ENCODE measurements around the gene TCEAL1. TPM values are rescaled to one million over a fixed set of nuclear protein-coding genes. Genes with fewer than 3 reads are reported as not detected.
"Not testable (repeated sequence)": the region's sequence is repeated elsewhere in the genome, so short reads cannot be mapped to it uniquely, and the experiment has no call there.

Gene TCEAL1
- total RNA-seq, 2 donors from 2014 or later, result 108 to 134 TPM

- H3K27me3 ChIP-seq (replicated peaks; ENCODE audit: insufficient read depth), result no peaks in the 10 kb centered on the region
- DNase-seq (ENCODE audit: low spot score) (no peak), ATAC-seq (ENCODE audit: insufficient number of reproducible peaks, low FRiP score, low read depth) (no peak)
- H3K27ac ChIP-seq, result peak overlapping the region; percentile 93 to 94
- peak overlapping the region; percentile 86 for H3K4me3 ChIP-seq
- peaks cover 0 to 11% of the 10 kb centered on the region in 2 donors for H3K4me1 ChIP-seq (ENCODE audit: control insufficient read depth in 1 of 2, low read depth in 2 of 2)
- no peaks in the 10 kb centered on the region for H3K9me3 ChIP-seq
- no peak for TF ChIP-seq CTCF (IDR thresholded peaks at IDR 0.05)
- no peaks in the 10 kb centered on the region for H3K36me3 ChIP-seq
Observed at GRCh38 chrX:103629318-103630170, 769 bp downstream of the TCEAL1 start.

DNA sequence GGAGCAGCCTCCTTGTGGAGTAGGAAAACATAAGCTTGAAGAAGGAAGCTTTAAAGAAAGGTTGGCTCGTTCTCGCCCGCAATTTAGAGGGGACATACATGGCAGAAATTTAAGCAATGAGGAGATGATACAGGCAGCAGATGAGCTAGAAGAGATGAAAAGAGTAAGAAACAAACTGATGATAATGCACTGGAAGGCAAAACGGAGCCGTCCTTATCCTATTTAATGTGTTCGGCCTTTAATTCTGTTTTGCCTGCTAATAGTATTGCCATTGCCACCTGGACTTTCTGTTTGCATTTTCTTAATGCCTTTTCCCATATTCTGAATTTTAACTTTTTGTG is 1.4 kb downstream of the TCEAL1 start:
- no peak for TF ChIP-seq CTCF (IDR thresholded peaks at IDR 0.05)
- Histone ChIP-seq H3K9me3 (no peaks in the 10 kb centered on the region), H3K27ac (peak overlapping the region; percentile 93 to 94), H3K4me1 (ENCODE audit: control insufficient read depth in 1 of 2, low read depth in 2 of 2) (peaks cover 0 to 10% of the 10 kb centered on the region in 2 donors), H3K36me3 (no peaks in the 10 kb centered on the region), H3K4me3 (peak overlapping the region; percentile 86), H3K27me3 (replicated peaks; ENCODE audit: insufficient read depth) (no peaks in the 10 kb centered on the region)
- no peak for DNase-seq (ENCODE audit: low spot score)
- ATAC-seq (ENCODE audit: insufficient number of reproducible peaks, low FRiP score, low read depth), result no peak

GRCh38 chrX:103631145-103631544 is 2.4 kb downstream of the TCEAL1 start:
- Histone ChIP-seq H3K4me1 (ENCODE audit: control insufficient read depth in 1 of 2, low read depth in 2 of 2) (peaks cover 0 to 3% of the 10 kb centered on the region in 2 donors), H3K9me3 (no peaks in the 10 kb centered on the region), H3K4me3 (peak overlapping the region; percentile 86), H3K36me3 (no peaks in the 10 kb centered on the region), H3K27ac (no peak overlapping the region), H3K27me3 (replicated peaks; ENCODE audit: insufficient read depth) (no peaks in the 10 kb centered on the region)
- DNase-seq (ENCODE audit: low spot score), result no peak
- TF ChIP-seq CTCF (IDR thresholded peaks at IDR 0.05), result no peak
- ATAC-seq (ENCODE audit: insufficient number of reproducible peaks, low FRiP score, low read depth), result no peak

GRCh38 chrX:103635436-103635835 is 6.7 kb downstream of the TCEAL1 start:
- Histone ChIP-seq H3K4me1 (ENCODE audit: control insufficient read depth in 1 of 2, low read depth in 2 of 2) (no peaks in the 10 kb centered on the region), H3K36me3 (no peaks in the 10 kb centered on the region), H3K4me3 (no peak overlapping the region), H3K27ac (no peak overlapping the region), H3K27me3 (replicated peaks; ENCODE audit: insufficient read depth) (no peaks in the 10 kb centered on the region), H3K9me3 (no peaks in the 10 kb centered on the region)
- ATAC-seq (ENCODE audit: insufficient number of reproducible peaks, low FRiP score, low read depth) (no peak), DNase-seq (ENCODE audit: low spot score) (no peak)
- TF ChIP-seq CTCF (IDR thresholded peaks at IDR 0.05), result no peak

DNA sequence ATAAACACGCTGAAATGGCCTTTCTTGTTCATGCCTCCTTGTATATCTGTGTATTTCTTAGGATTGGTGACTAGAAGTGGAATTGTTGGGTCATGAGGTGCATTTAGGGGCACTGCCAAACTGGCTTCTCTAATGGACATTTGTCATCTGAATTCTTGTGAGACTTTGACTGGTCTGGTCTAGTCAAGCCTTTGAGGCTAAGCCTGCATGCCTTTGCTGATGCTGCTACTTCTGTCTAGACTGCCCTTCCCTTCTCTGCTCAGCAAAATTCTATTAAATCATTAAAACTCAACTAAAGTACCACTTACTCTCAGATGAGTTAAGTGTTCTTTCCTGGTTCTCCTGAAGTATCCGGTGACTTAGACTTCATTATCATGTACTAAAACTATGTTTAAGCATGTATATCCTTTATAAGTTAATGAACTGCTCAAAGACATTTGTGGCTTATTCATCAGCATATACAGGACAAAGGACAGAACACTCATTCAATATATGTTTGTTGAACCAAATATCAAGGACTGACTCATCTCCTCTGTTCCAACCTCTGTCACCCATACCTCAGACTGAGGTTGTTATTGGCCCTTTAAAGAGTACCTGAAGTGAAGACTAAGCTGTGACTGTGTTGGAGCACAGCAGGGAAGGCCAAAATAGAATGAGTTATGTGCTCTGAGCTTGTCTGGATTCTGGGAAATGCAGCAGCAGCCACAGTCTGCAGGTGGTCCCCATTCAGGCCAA is 9.0 kb downstream of the TCEAL1 start:
- Histone ChIP-seq H3K4me1 (ENCODE audit: control insufficient read depth in 1 of 2, low read depth in 2 of 2) (no peaks in the 10 kb centered on the region), H3K36me3 (no peaks in the 10 kb centered on the region), H3K9me3 (no peaks in the 10 kb centered on the region), H3K4me3 (no peak overlapping the region), H3K27ac (no peak overlapping the region), H3K27me3 (replicated peaks; ENCODE audit: insufficient read depth) (no peaks in the 10 kb centered on the region)
- no peak for DNase-seq (ENCODE audit: low spot score)
- ATAC-seq (ENCODE audit: insufficient number of reproducible peaks, low FRiP score, low read depth), result no peak
- TF ChIP-seq CTCF (IDR thresholded peaks at IDR 0.05), result no peak

- H3K4me3 ChIP-seq, result peak overlapping the region; percentile 25
- H3K4me1 ChIP-seq (ENCODE audit: control insufficient read depth in 1 of 2, low read depth in 2 of 2); H3K36me3 ChIP-seq; H3K27ac ChIP-seq; H3K27me3 ChIP-seq (replicated peaks; ENCODE audit: insufficient read depth); DNase-seq (ENCODE audit: low spot score); H3K9me3 ChIP-seq; ATAC-seq (ENCODE audit: insufficient number of reproducible peaks, low FRiP score, low read depth): not testable (repeated sequence)
Observed at GRCh38 chrX:103638479-103639346, 9.9 kb downstream of the TCEAL1 start.

All from thoracic aorta (tissue), 2 donors.